Omental fat pad (tissue), 4 donors: ENCODE results near the gene SV2B. TPM values are rescaled to one million over a fixed set of nuclear protein-coding genes. Genes with fewer than 3 reads are reported as not detected.

ENCODE experiments used
- ATAC-seq: fragments of 150-250 bp; one replicate; pipeline ENCODE4 v1.9.1; 2016; ENCODE audit warnings: mild to moderate bottlenecking, moderate library complexity; ENCODE audit not compliant: low FRiP score
- DNase-seq: peaks from one replicate; pipeline ENCODE4 v3.0.0-alpha.2; 2019; ENCODE audit warnings: low spot score
- total RNA-seq, 4 donors: library from RNA; depleted of rRNA; stranded (reverse); fragments of >200 nt; gene quantifications; one replicate each; pipeline ENCODE4 v1.1.0, GENCODE V29; 2016
- TF ChIP-seq, protein P1 (sequence below), 3 donors: fragments of 450-650 bp; IDR thresholded peaks; one replicate each; pipeline ENCODE4 v1.5.1; 2016 to 2017; ENCODE audit warnings: antibody characterized with exemption in 3 of 3, mild to moderate bottlenecking in 3 of 3, moderate library complexity in 2 of 3

SV2B gene
- total RNA-seq, 4 donors from 2014 or later: 1.3 to 9.6 (median 4.2) TPM

DNA sequence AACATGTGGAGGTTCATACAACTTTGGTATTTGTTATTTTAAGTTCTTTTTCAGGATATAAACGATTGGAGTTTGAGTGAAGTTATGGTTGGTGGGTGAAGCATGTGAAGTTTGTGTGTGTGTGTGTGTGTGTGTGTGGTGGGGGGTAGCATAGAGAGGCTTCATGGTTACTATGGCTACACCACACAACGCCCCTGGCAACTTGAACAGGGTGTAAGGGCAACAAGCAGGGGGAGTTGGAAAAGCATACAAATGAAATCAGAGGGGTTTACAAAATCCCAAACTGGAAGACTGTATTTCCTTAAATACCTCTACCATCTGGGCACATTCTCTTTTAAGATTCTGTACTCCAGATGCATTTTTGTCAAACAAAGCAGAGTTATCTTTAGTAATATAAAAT is 207.5 kb downstream of the SV2B start:
- no peak for ATAC-seq
- no peak for DNase-seq
- TF ChIP-seq, protein P1, sequence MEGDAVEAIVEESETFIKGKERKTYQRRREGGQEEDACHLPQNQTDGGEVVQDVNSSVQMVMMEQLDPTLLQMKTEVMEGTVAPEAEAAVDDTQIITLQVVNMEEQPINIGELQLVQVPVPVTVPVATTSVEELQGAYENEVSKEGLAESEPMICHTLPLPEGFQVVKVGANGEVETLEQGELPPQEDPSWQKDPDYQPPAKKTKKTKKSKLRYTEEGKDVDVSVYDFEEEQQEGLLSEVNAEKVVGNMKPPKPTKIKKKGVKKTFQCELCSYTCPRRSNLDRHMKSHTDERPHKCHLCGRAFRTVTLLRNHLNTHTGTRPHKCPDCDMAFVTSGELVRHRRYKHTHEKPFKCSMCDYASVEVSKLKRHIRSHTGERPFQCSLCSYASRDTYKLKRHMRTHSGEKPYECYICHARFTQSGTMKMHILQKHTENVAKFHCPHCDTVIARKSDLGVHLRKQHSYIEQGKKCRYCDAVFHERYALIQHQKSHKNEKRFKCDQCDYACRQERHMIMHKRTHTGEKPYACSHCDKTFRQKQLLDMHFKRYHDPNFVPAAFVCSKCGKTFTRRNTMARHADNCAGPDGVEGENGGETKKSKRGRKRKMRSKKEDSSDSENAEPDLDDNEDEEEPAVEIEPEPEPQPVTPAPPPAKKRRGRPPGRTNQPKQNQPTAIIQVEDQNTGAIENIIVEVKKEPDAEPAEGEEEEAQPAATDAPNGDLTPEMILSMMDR (IDR thresholded peaks at IDR 0.05): no peak

DNA sequence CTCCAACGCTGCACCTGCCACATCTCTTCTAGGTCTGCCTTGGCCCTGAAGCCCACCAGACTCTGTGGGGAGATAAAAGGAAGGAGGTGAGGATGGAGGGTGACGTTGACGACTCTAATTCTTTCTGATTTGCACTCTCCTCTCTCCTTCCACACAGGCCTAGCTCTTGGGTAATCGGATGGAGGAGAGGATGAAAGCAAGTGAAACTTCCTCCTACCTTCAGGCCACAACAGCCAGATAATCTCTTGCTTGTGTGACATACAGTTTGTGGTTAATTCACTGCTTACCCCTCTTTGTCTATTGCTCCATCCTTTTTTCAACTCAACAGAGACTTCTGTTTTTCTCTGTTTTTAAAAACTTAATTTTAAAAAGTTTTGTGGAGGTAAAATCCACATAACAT is 208.1 kb downstream of the SV2B start:
- TF ChIP-seq, protein P1 (IDR thresholded peaks at IDR 0.05): no peak
- ATAC-seq (no peak), DNase-seq (no peak)

DNA sequence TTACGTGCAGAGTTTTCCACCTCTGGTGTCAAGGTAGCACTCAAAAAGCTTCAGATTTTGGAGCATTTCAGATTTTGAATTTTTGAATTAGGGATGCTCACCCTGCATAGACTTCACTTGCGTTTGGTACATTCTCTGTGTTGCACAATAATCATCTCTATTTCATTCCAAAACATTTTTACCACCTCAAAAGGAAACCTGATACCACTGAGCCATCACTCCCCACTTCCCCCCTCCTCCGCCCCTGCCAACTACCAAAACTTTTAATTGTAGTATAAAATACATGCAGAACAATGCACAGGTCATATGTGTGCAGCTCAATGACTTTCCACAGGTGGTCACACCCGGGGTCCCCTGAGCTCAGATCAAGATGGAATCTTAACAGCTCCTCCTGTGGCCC is 208.8 kb downstream of the SV2B start:
- TF ChIP-seq, protein P1 (IDR thresholded peaks at IDR 0.05): no peak
- DNase-seq (no peak), ATAC-seq (no peak)

DNA sequence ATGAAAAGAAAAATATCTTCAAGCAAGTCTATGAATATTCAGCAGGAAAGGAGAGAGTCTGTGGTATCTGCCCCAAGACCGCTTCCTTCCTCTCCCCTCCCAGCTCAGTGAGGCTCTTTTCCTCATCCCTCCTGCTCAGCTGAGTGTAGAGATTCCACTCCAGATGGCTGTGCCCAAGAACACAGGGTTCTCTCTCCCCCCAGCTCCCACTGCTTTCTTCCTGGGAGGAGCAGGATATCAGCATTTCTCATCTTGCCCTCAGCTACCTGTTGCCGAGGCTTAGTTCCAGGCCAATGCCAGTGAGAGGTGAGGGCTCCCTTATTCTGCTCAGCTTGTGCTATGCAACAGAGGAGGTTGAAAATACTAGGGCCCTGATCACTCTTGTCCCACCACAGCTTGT is 211.9 kb downstream of the SV2B start:
- TF ChIP-seq, protein P1 (IDR thresholded peaks at IDR 0.05): no peak
- DNase-seq (no peak), ATAC-seq (no peak)

DNA sequence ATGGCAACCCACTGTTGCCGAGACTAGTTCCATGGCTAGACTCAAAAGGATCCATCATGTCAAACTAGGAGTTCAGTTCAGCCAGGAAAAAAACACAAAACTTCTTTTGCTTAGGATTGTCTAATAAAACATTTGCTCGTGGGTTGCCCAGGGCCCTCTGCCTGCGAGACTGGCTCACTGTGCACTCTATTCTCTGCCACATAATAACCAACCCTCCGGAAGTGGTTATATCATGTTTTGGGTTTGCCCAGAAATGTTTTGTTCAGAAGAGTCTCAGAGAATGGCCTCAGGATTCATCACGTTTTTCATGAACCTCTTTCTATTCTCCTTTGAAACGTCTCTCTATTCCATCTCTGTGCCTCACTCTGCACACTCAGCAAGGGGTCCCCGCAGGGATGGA is 216.1 kb downstream of the SV2B start:
- DNase-seq: no peak
- TF ChIP-seq, protein P1 (IDR thresholded peaks at IDR 0.05): no peak
- ATAC-seq: no peak

DNA sequence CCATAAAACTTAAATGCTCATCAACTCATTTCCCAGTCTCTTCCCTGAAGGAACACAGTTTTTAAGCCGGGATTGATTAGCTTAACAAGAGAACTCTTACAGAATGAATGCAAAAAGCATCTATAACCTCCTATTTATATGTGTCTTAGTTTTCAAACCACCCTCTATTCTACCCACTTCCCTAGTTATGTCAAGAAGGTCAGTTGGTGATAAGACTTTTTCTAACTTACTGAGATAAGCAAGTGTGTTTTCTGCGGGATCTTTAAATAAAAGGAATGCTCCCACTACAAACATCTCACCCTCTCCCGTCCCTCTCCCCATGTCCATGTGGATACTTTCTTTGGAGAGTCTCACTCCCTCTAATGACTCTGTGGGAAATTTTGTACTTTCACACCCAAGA is 218.5 kb downstream of the SV2B start:
- TF ChIP-seq, protein P1 (IDR thresholded peaks at IDR 0.05): no peak
- DNase-seq (no peak), ATAC-seq (no peak)

DNA sequence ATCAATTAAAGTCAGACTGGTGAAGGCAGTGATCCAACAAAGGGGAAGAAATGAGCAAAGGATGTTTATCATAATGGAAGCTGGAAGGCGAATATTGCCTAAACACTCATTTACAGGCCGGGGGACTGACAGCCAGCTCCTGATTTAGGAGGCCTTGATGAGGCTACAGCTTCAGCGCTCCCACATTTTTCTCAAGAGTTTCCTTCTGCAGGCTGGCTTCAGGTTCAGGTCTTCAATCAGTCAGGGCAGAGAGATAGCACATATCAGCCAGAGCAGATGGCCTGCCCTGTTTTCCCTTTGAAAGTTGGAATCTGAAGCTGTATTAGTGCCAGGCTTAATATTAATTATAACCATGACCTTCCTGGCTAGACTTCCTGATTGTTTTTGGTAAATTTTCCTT is 218.9 kb downstream of the SV2B start:
- DNase-seq: no peak

More for the DNA sequence above, 218.9 kb downstream of the SV2B start:
- no peak for ATAC-seq
- TF ChIP-seq, protein P1 (IDR thresholded peaks at IDR 0.05): no peak
